WERI-Rb-1 (cell line): Measurements from ENCODE around the gene MAPKAP1.

Experiments
- DNase-seq: peaks from one replicate; pipeline ENCODE4 v3.0.0-alpha.2; 2020
- H3K27ac ChIP-seq: fragments of 250-450 bp; sonication (Bioruptor Pico); 2 replicates; pipeline ENCODE4 v1.5.1; 2020; ENCODE audit warnings: mild to moderate bottlenecking, moderate library complexity
- H3K27me3 ChIP-seq: fragments of 250-450 bp; sonication (Bioruptor Pico); 2 replicates; pipeline ENCODE4 v1.5.1; 2021; ENCODE audit warnings: mild to moderate bottlenecking, low read depth, moderate library complexity; ENCODE audit not compliant: insufficient read depth, severe bottlenecking
- H3K36me3 ChIP-seq: fragments of 250-450 bp; sonication (Bioruptor Pico); 2 replicates; pipeline ENCODE4 v1.5.1; 2020; ENCODE audit warnings: mild to moderate bottlenecking, moderate library complexity
- H3K4me3 ChIP-seq: 2 replicates; pipeline ENCODE4 v1.5.1; 2011; ENCODE audit warnings: low read depth, mild to moderate bottlenecking, control low read depth, low read length
- H3K9me3 ChIP-seq: fragments of 250-450 bp; sonication (Bioruptor Pico); 2 replicates; pipeline ENCODE4 v1.5.1; 2021; ENCODE audit warnings: mild to moderate bottlenecking, moderate library complexity; ENCODE audit not compliant: severe bottlenecking
- CTCF ChIP-seq: IDR thresholded peaks from 2 replicates; pipeline ENCODE4 v1.5.1; 2011; ENCODE audit warnings: low read depth, mild to moderate bottlenecking, control low read depth, inconsistent platforms, low read length

MAPKAP1 gene

DNA sequence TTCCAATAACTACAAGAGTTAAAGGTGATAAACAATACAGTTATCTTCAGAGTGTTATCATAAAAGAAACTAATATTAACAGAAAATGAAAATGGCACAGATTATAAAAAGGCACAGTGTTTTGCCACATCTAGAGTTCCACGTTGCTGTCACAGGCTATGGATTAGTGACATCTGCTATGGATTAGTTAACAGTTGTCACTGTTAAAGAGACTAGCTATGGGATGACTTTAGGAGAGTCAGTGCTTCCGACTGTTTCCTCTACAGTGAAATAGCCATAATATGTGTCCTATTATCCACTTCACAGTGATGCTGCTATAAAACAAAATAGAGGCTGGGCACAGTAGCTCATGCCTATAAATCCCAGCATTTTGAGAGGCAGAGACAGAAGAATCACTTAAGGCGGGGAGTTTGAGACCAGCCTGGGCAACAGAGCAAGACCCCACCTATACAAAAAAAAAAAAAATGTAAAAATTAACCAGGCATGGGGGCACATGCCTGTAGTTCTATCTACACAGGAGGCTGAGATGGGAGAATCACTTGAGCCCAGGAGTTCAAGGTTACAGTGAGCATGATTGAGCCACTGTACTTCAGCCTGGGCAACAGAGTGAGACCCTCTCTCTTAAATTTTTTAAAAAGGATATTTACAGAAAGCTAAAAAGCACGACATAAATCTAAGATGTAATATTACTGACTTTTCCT is 19.7 kb downstream of the MAPKAP1 start:
- H3K27me3 ChIP-seq = no peaks in the 10 kb centered on the region
- no peak overlapping the region for H3K4me3 ChIP-seq
- H3K36me3 ChIP-seq = no peaks in the 10 kb centered on the region
- no peak for TF ChIP-seq CTCF
- DNase-seq = peak; percentile 31
- H3K9me3 ChIP-seq = peaks cover 3% of the 10 kb centered on the region
- no peak overlapping the region for H3K27ac ChIP-seq

GRCh38 chr9:125685167-125685566 is 21.8 kb downstream of the MAPKAP1 start:
- Histone ChIP-seq H3K36me3 (no peaks in the 10 kb centered on the region; the same call in 1 of the 2 replicates), H3K27ac (no peak overlapping the region), H3K27me3 (no peaks in the 10 kb centered on the region), H3K9me3 (peaks cover 3% of the 10 kb centered on the region), H3K4me3 (no peak overlapping the region)
- TF ChIP-seq CTCF = no peak
- no peak for DNase-seq

DNA sequence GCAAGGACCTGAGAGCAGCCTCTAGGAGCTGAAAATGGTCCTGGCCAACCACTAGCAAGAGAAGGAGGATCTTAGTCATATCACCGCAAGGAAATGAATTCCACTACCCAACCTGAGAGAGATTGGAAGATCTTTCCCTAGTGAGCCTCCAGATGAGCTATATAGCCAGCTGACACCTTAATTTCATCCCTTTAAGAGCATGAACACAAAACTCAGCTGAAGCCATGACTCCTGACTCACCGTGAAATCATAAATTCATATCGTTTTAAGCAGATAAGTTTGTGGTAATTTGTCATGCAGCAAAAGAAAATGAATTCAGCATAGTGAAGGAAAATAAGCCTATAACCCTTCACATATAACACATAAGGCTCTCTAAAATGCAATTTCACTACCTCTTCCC is 23.5 kb downstream of the MAPKAP1 start:
- Histone ChIP-seq H3K4me3 (no peak overlapping the region), H3K9me3 (no peaks in the 10 kb centered on the region), H3K36me3 (no peaks in the 10 kb centered on the region; the same call in 1 of the 2 replicates), H3K27me3 (no peaks in the 10 kb centered on the region), H3K27ac (no peak overlapping the region)
- TF ChIP-seq CTCF = no peak
- no peak for DNase-seq

DNA sequence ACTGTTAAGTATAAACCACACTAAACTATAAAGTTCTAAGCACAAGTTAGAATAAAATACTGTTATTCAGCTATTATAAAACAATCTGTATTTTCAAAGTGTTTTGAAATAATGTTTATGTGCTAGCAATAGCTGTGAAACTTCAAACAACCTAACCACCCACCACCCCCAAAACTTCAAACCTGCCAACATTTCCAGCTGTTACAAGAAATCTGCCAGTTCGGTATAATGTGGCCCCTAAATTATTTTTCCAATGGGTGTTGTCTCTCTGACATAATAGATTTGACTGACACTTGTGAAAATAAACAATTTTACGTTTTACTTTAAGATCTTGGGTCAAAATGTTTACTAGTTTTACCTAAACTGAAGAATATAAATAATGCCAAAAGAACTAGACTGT is 24.7 kb downstream of the MAPKAP1 start:
- DNase-seq = no peak
- Histone ChIP-seq H3K27ac (no peak overlapping the region), H3K4me3 (no peak overlapping the region), H3K9me3 (no peaks in the 10 kb centered on the region), H3K36me3 (no peaks in the 10 kb centered on the region; the same call in 1 of the 2 replicates), H3K27me3 (no peaks in the 10 kb centered on the region)
- no peak for TF ChIP-seq CTCF

- no peak overlapping the region for H3K4me3 ChIP-seq
These were observed 25.4 kb downstream of the MAPKAP1 start for GRCh38 chr9:125681657-125682056.

More at GRCh38 chr9:125681657-125682056, 25.4 kb downstream of the MAPKAP1 start:
- no peaks in the 10 kb centered on the region; the same call in 1 of the 2 replicates for H3K36me3 ChIP-seq
- no peaks in the 10 kb centered on the region for H3K27me3 ChIP-seq
- TF ChIP-seq CTCF = no peak
- H3K9me3 ChIP-seq = no peaks in the 10 kb centered on the region
- H3K27ac ChIP-seq = no peak overlapping the region
- DNase-seq = no peak
